Adrenal gland (tissue), 12 donors: ENCODE results near the gene CACHD1. TPM values are rescaled to one million over a fixed set of nuclear protein-coding genes. Genes with fewer than 3 reads are reported as not detected.

Experiments
- DNase-seq, 7 donors: peaks; one replicate each; pipeline ENCODE4 v3.0.0-alpha.2; 2019 to 2020
- H3K27ac ChIP-seq, 5 donors: fragments of 200-600 bp; sonication (generic) in 4 of 5; 1 replicate in 3 of 5; 2 replicates in 2 of 5; pipeline versions ENCODE4 v1.5.1 to v1.8.0; 2016 to 2020; ENCODE audit warnings: mild to moderate bottlenecking in 1 of 5
- H3K27me3 ChIP-seq: fragments of 200-600 bp; 2 replicates; pipeline ENCODE4 v1.8.0; 2021
- H3K36me3 ChIP-seq, 2 donors: fragments of 200-600 bp; replicated peaks in 1 of 2; 1 replicate in 1 of 2; 2 replicates in 1 of 2; pipeline versions ENCODE4 v1.5.1 to v1.8.0; 2018 to 2022
- H3K4me1 ChIP-seq, 2 donors: fragments of 200-600 bp; replicated peaks in 1 of 2; 1 replicate in 1 of 2; 2 replicates in 1 of 2; pipeline versions ENCODE4 v1.5.1 to v1.8.0; 2018 to 2021
- H3K4me3 ChIP-seq, 4 donors: fragments of 200-600 bp; sonication (generic) in 3 of 4; one replicate each; pipeline ENCODE4 v1.5.1; 2016 to 2018
- H3K9me3 ChIP-seq, 3 donors: fragments of 200-600 bp; sonication (generic) in 1 of 3; replicated peaks in 1 of 3; 1 replicate in 2 of 3; 2 replicates in 1 of 3; pipeline versions ENCODE4 v1.5.1 to v1.8.0; 2016 to 2021
- POLR2A ChIP-seq, 2 donors: fragments of 450-650 bp; IDR thresholded peaks; one replicate each; pipeline ENCODE4 v1.6.1; 2017; ENCODE audit warnings: antibody characterized with exemption in 2 of 2, mild to moderate bottlenecking in 2 of 2, moderate library complexity in 1 of 2
- WGBS, 4 donors: extraction: QIAGEN DNeasy Blood & Tissue Kit in 2 of 4; methylation state at CpG; one replicate each; pipeline versions ENCODE4 v1.1.5 to v1.1.7; 2013 to 2017; 5-methylcytosine and 5-hydroxymethylcytosine counted together
- intact Hi-C, 2 donors: fragments of 100-400 bp; cut with DNase I; formaldehyde crosslinking; loops; one replicate each; pipeline versions ENCODE4 v1.14.1 to v1.15.0; 2022 to 2023
- polyA plus RNA-seq, 3 donors: library from polyadenylated mRNA; stranded (reverse); fragments of 200-250 nt in 2 of 3; fragments of 350-450 nt in 1 of 3; fragmentation: Illumina TruSeq in 1 of 3; extraction: RNeasy Lipid Tissue Mini Kit (QIAGEN cat#74804) in 1 of 3; gene quantifications; one replicate each; pipeline ENCODE4 v1.2.3, GENCODE V29; 2013 to 2014
- total RNA-seq, 9 donors: library from RNA; depleted of rRNA in 4 of 9; stranded (reverse); fragments of >200 nt in 4 of 9; fragments of 120-200 nt in 1 of 9; fragmentation: NEBNext Ultra II Directional in 1 of 9; extraction: Animal tissue kit (Norgen Biotek cat#: 25700) in 1 of 9; gene quantifications; one replicate each; pipeline versions ENCODE4 v1.1.0 to v1.2.4, GENCODE V29; 2013 to 2023
- TF ChIP-seq, protein P1 (sequence below), 6 experiments: fragments of 450-650 bp in 4 of 6; fragments of 200-600 bp in 2 of 6; sonication (generic) in 1 of 6; IDR thresholded peaks; 1 replicate in 5 of 6; 2 replicates in 1 of 6; pipeline versions ENCODE4 v1.5.1 to v1.8.0; 2016 to 2021; ENCODE audit warnings: antibody characterized with exemption in 6 of 6, mild to moderate bottlenecking in 2 of 6, moderate library complexity in 1 of 6
- donor health status: healthy with polysubstance abuse.
- donor health status: Bipolar disorder and iron deficiency.
- donor health status: DM: yes; HTN: yes; CAD: no.
- donor health status: DM: no; HTN: no; CAD: no.
- donor health status: DM: no; HTN: no; CAD: no.
- donor health status: DM: yes; HTN: yes; CAD: no.

The CACHD1 gene
- total and polyA plus RNA-seq, 12 donors = 14.8 to 43.1 (median 24.0) TPM

DNA sequence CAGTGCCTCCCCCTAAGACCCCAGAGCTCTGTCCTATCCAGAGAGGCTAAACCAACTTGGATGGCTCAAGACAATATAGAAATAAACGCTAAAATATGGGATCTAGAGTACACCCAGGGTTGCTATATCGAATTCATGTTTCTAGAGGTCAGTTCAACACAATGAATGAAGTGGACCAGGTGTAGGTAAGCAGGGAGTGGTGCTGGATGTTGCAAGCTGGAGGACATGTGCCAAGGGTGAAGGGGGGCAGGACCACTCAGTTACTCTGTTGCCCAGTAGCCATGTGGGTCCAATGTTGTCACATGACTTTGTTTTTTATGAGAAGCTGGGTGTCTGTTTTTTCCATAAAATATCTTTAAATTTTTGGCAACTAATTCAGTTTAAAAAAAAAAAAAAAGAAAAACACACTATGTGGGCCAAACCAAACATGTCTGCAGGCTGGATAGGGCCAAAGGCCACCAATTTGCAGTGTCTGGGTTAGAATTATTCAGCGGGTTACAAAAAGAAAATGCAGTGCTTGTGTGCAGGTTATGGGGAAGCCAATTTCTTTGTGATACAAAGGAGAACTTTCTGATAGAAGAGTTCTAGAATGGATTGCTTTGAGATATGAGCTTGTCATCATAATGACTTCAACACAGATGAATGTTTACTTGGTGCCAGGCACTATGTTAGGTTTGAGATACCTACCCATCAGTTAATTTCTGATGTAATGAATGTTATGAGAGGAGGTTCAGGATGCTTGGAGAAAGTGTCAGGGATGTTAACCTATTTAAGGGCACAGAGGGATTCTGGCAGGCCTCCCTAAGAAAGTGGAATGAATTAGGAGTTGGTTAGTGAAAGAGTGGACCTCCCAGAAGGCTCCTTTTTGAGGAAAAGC is 8.9 kb downstream of the CACHD1 start:
- TF ChIP-seq, protein P1, sequence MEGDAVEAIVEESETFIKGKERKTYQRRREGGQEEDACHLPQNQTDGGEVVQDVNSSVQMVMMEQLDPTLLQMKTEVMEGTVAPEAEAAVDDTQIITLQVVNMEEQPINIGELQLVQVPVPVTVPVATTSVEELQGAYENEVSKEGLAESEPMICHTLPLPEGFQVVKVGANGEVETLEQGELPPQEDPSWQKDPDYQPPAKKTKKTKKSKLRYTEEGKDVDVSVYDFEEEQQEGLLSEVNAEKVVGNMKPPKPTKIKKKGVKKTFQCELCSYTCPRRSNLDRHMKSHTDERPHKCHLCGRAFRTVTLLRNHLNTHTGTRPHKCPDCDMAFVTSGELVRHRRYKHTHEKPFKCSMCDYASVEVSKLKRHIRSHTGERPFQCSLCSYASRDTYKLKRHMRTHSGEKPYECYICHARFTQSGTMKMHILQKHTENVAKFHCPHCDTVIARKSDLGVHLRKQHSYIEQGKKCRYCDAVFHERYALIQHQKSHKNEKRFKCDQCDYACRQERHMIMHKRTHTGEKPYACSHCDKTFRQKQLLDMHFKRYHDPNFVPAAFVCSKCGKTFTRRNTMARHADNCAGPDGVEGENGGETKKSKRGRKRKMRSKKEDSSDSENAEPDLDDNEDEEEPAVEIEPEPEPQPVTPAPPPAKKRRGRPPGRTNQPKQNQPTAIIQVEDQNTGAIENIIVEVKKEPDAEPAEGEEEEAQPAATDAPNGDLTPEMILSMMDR (IDR thresholded peaks at IDR 0.05) = no peak
- H3K4me3 ChIP-seq = no peak overlapping the region
- WGBS, 4 donors = 77 to 92% (median 81%) methylated on average over 3 of the region's 3 CpGs
- no peaks in the 10 kb centered on the region for H3K9me3 ChIP-seq
- H3K36me3 ChIP-seq = no peaks in the 10 kb centered on the region
- H3K4me1 ChIP-seq = peaks cover 28 to 69% of the 10 kb centered on the region in 2 donors
- intact Hi-C loops = loop anchor here (10.0 kb wide), 3 partner anchors 166 to 196 kb away; no protein-coding TSS in a partner anchor
- H3K27me3 ChIP-seq = no peaks in the 10 kb centered on the region
- no peak overlapping the region for H3K27ac ChIP-seq
- DNase-seq = no peak

DNA sequence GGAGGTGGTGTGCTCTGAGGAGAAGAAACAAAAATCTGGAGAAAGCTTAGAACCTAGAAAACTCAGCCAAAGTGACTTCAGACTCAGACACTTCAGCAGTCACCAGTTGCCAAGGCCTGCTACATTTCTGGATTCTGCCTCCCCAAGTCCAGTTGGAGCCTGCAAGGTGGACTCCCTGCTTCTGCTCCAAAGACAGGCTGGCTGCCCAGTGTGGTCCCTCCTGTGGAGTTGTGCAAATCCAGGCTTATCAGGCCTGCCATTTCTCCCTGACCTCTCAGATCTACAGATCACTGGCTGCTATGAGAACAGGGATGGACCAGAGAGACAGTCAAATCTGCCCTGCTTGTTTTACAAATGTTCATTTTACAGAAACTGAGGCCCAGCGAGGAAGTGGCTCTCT is 9.9 kb downstream of the CACHD1 start:
- DNase-seq = peak in 5 of 7 donors; percentile 38 to 62 (median 53)
- intact Hi-C loops = loop anchor here (10.0 kb wide), 3 partner anchors 165 to 195 kb away; no protein-coding TSS in a partner anchor
- H3K27me3 ChIP-seq = no peaks in the 10 kb centered on the region

DNA sequence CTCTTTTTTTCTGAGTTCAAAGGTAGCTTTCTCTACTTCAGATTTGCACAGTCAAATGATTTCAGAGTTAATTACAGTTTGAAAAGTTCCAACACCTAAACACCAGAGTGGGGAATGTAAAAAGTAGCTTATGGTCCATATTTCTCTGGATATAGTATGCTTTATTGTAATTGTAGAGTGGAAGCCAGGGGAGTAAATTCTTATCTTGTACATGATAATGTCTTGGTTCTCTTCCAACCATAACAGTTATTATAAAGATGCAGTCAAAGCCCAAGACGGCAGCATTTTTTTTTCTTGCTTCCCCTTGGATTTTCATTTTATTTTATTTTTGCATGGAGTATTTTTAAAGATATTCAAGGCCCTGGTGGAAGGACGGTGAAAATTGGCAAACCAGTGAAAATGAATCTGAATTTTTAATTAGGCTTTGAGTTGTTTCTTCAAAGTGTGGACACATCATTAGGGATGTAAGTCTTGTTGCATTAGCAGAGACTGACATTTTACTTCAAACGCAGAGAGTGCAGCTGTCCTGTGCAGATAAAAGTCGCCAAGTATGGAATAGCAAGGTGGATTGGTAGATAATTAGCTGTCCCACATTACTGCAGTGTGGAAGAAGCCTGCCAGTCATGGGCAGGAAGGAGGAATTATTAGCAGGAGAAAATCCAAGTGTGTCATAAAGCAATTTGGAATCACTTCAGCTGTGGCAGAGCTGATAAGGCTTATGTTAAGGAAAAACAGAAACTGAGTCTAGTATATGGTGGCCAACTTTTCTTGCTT is 11.3 kb downstream of the CACHD1 start:
- Histone ChIP-seq H3K36me3 (no peaks in the 10 kb centered on the region), H3K27me3 (no peaks in the 10 kb centered on the region), H3K27ac (no peak overlapping the region), H3K4me1 (peaks cover 9 to 50% of the 10 kb centered on the region in 2 donors), H3K4me3 (no peak overlapping the region), H3K9me3 (no peaks in the 10 kb centered on the region)
- WGBS, 4 donors = 29 to 35% (median 32%) methylated on average over 4 of the region's 4 CpGs
- no peak for DNase-seq
- TF ChIP-seq, protein P1 (IDR thresholded peaks at IDR 0.05) = no peak
- no peak for TF ChIP-seq POLR2A (IDR thresholded peaks at IDR 0.05)
- intact Hi-C loops = no loop called here

More for the DNA sequence above, 9.9 kb downstream of the CACHD1 start:
- Histone ChIP-seq H3K4me1 (peaks cover 20 to 63% of the 10 kb centered on the region in 2 donors), H3K36me3 (no peaks in the 10 kb centered on the region), H3K27ac (no peak overlapping the region), H3K4me3 (no peak overlapping the region), H3K9me3 (no peaks in the 10 kb centered on the region)
- WGBS, 4 donors = 86 to 100% (median 98%) methylated on average over 1 of the region's 1 CpG
- TF ChIP-seq, protein P1 (IDR thresholded peaks at IDR 0.05) = no peak
- TF ChIP-seq POLR2A (IDR thresholded peaks at IDR 0.05) = no peak

DNA sequence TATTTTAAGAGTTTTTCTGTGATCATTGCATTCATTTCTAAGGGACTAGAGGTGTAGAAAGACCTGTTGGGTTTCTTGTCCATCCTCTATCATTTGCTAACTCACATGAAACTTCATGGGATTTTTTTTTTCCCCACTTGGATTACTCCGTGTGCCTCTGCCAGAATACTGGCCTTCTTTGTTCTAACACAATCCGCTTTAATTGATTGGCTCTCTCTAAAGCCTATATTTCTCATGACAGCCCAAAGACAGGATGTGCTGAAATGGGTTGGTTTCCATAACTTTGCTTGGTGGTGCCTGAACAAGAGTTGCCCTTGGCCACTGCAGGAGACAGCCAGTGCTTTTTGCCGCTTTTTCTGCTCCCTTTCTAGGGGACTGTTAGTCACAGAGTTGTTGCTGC is 12.2 kb downstream of the CACHD1 start:
- H3K4me1 ChIP-seq = peaks cover 5 to 41% of the 10 kb centered on the region in 2 donors
- 74 to 89% (median 80%) methylated on average over 3 of the region's 3 CpGs for WGBS, 4 donors
- DNase-seq = no peak
- TF ChIP-seq, protein P1 (IDR thresholded peaks at IDR 0.05) = no peak
- no peak for TF ChIP-seq POLR2A (IDR thresholded peaks at IDR 0.05)
- no peak overlapping the region for H3K4me3 ChIP-seq
- H3K9me3 ChIP-seq = no peaks in the 10 kb centered on the region
- intact Hi-C loops = no loop called here
- no peaks in the 10 kb centered on the region for H3K36me3 ChIP-seq
- no peak overlapping the region for H3K27ac ChIP-seq
- H3K27me3 ChIP-seq = no peaks in the 10 kb centered on the region
